A172 (cell line): ENCODE results near the gene RREB1. TPM values are rescaled to one million over a fixed set of nuclear protein-coding genes. Genes with fewer than 3 reads are reported as not detected.

Experiments
- DNase-seq: peaks from one replicate; pipeline ENCODE4 v3.0.0-alpha.2; 2015; ENCODE audit warnings: low spot score
- total RNA-seq: library from RNA; depleted of rRNA; stranded (reverse); fragments of >200 nt; shearing (Covaris generic); gene quantifications from 2 replicates; pipeline ENCODE4 v1.2.3, GENCODE V29; 2014

The RREB1 gene
- total RNA-seq, 1 experiment from 2014 or later: 5.1 TPM

- DNase-seq: no peak
Measured at GRCh38 chr6:7193122-7193521, 85.4 kb downstream of the RREB1 start.

GRCh38 chr6:7194657-7195056, 86.9 kb downstream of the RREB1 start:
- no peak for DNase-seq

- DNase-seq: no peak
Measured at GRCh38 chr6:7195339-7196018, 87.7 kb downstream of the RREB1 start.

- DNase-seq: no peak
Measured at GRCh38 chr6:7196019-7196402, 88.2 kb downstream of the RREB1 start.

GRCh38 chr6:7196685-7197283, 89.0 kb downstream of the RREB1 start:
- DNase-seq: no peak

- DNase-seq: no peak
Measured at GRCh38 chr6:7197747-7198146, 90.0 kb downstream of the RREB1 start.

GRCh38 chr6:7198833-7199800, 91.4 kb downstream of the RREB1 start:
- DNase-seq: no peak

- no peak for DNase-seq
Measured at GRCh38 chr6:7200598-7201443, 93.1 kb downstream of the RREB1 start.

- DNase-seq: no peak
Measured at GRCh38 chr6:7201444-7201731, 93.6 kb downstream of the RREB1 start.

- DNase-seq: no peak
Measured at GRCh38 chr6:7201732-7202541, 94.2 kb downstream of the RREB1 start.

- DNase-seq: no peak
Measured at GRCh38 chr6:7202950-7203349, 95.2 kb downstream of the RREB1 start.

- no peak for DNase-seq
Measured at GRCh38 chr6:7203939-7204338, 96.2 kb downstream of the RREB1 start.

GRCh38 chr6:7204726-7205125, 97.0 kb downstream of the RREB1 start:
- no peak for DNase-seq

GRCh38 chr6:7207720-7208119, 100.0 kb downstream of the RREB1 start:
- DNase-seq: no peak

GRCh38 chr6:7213416-7213815, 105.7 kb downstream of the RREB1 start:
- no peak for DNase-seq

GRCh38 chr6:7214468-7214867, 106.7 kb downstream of the RREB1 start:
- DNase-seq: no peak

- DNase-seq: peak; percentile 15
Measured at GRCh38 chr6:7215131-7215530, 107.4 kb downstream of the RREB1 start.

- DNase-seq: no peak
Measured at GRCh38 chr6:7215798-7216231, 108.1 kb downstream of the RREB1 start.

- DNase-seq: no peak
Measured at GRCh38 chr6:7216941-7217621, 109.3 kb downstream of the RREB1 start.

GRCh38 chr6:7218406-7218988, 110.7 kb downstream of the RREB1 start:
- DNase-seq: no peak
